NCI-H2029 (cell line): ENCODE data around the gene ADGRA1.
"Not testable (repeated sequence)": the region's sequence is repeated elsewhere in the genome, so short reads cannot be mapped to it uniquely, and the experiment has no call there.

Source experiments
- DNase-seq: peaks from one replicate; lab custom pipeline; 2025; lab: John Stamatoyannopoulos, UW

ADGRA1 gene

DNA sequence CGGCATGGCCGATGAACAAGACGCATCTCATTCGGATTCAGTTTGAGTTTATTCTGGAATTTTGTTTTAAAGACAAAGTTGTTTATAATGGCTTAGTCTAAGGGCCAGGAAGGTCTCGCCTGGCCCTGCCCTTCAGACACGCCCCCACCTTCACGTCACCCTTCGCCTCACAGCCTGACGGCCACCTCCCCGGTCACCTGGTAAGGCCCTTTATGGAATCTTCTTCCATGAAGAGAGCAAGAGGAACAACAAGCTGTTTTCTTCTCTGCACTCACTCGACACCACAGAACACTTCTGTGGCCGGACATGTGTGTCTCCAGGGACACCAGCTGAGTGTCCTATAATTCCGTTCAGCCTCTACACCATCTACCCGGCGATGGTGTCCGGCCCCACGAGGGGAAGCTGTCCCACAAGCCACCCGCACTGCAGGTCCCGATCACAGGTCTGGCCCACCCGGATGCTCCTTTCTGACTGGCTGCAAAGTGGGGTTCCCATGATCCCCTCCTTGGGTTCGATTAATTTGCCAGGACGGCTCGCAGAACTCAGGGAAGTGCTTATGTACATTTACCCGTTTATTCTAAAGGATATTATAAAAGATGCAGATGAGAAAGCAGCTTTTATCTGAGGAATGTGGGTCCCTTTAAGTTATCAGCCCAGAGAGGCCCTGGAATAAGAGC is 54.9 kb downstream of the ADGRA1 start:
- DNase-seq, result no peak

DNA sequence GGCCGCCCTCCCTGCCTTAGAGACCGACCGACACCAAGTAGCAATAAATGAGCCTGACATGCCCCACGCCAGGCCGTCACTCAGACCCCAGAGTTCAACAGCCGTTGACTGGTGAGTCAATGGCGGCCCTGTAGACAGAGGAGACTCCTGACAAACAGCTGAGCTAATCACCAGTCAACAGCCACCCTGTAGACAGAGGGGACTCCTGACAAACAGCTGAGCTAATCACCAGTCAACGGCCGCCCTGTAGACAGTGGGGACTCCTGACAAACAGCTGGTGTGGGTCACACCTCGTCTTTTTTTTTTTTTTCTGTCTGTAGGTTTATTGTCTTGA is 55.4 kb downstream of the ADGRA1 start:
- no peak for DNase-seq

DNA sequence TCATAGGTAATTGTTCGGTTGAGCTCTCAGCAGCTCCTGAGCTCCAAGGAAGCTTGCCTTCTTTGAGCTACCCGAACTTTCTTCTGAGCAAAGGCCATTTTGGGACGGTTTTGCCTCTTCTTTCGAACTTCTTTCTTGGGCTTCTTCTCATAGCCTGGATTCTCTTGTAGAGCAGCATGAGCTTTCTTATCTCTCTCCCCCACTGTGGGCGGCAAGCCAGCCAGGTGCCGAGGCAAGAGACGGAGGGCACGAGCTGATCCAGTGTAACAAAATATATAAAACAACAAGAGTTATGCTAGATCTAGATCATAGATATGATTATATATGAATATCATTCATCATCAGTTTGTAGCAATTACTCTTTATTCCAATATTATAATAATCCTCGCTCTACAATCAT is 55.8 kb downstream of the ADGRA1 start:
- DNase-seq, result no peak

DNA sequence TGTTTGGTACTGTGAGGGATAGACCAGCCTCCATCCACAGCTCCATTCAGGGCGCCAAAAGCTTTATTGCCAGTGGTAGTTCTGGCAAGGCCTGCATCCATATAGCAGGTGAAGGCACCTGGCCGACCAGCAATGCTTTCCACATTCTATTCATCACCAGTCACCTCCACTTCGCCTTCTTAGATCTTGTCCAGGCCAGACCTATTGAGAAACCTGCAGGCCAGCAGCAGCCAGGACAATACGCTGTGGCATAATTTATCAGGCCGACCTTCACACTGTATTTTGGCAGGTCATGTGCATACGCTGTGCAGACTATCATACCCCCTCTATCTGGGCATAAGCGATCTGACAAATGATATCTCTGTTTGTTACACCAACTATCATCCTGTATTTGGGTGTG is 57.0 kb downstream of the ADGRA1 start:
- DNase-seq, result no peak

DNA sequence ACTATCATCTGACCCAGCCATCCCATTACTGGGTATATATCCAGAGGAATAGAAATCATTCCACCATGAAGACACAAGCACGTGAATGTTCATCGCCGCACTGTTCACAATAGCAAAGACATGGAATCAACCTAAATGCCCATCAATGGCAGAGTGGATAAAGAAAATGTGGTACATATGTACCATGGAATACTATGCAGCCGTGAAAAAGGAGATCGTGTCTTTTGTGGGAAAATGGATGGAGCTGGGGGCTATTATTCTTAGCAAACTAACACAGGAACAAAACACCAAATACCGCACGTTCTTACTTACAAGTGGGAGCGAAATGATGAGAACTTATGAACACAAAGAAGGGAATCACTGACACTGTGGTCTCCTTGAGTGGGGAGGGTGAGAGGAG is 62.5 kb downstream of the ADGRA1 start:
- no peak for DNase-seq

DNA sequence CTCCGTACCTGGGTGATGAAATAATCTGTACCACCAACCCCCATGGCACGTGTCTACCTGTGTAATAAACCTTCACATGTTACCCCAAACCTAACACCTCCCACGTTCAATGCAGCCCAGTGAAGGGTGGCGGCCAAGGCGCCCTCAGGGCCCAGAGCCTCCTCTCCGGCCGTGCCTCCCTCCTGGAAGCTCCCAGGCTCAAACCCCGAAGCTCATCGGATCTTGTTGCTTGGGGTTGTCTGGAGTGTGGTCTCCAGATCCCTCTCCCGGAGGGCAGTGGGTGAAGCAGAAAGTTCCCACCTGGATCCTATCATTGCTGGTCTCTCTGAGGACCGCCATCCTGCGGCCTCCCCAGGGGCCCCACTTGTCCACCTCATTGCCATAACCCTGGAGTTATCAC is 62.9 kb downstream of the ADGRA1 start:
- DNase-seq, result no peak

DNA sequence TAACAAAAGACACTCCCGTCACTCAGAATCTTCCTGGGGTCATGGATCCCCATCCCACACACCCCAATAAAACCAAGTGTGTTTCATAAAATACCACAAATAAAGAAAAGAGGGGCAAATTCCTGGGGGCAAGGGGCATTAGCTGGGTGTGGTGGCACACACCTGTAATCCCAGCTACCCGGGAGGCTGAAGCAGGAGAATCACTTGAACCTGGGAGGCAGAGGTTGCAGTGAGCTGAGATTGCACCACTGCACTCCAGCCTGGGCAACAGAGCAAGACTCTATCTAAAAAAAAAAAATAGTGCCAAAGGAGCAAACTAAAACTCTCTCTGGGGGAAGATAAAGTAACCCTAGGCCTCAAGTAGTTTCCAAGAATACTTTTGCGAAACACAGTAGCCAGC is 63.3 kb downstream of the ADGRA1 start:
- not testable (repeated sequence) for DNase-seq

DNA sequence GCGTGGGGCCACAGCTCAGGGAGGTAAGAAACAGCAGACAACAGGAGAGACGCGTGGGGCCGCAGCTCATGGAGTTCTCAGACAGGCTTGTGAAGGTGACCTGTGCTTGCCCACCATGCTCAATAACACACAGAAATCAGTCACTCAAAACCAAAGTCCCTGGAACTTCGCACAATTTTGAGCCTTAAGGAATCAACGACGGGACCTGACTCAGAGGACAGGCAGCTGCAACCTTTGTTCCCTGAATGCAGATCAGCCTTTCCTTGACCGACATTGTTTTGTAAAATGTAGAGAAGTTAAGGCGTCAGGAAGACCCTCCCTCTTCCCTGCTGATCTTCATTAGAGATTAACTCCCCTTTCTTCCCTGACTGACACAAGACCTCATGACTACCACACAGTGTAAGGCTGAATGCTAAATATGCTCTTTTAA is 63.8 kb downstream of the ADGRA1 start:
- DNase-seq, result no peak

DNA sequence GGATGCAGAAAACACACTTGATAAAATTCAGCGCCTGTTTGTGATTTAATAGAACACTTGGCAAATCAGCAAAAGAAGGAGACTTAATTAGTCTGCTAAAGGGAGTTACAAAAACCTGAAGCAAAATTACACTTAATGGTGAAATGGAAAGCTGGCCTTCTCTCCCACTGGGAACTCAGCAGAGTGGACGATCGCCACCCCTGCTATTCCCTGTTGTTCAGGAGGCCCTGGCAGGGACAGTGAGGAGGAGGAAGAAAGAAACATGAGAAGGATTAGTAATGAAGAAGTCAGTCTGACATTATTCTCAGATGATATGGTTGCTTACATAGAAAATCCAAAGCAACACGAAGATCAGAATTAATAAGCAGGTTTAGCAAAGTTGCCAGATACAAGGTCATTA is 66.7 kb downstream of the ADGRA1 start:
- no peak for DNase-seq

DNA sequence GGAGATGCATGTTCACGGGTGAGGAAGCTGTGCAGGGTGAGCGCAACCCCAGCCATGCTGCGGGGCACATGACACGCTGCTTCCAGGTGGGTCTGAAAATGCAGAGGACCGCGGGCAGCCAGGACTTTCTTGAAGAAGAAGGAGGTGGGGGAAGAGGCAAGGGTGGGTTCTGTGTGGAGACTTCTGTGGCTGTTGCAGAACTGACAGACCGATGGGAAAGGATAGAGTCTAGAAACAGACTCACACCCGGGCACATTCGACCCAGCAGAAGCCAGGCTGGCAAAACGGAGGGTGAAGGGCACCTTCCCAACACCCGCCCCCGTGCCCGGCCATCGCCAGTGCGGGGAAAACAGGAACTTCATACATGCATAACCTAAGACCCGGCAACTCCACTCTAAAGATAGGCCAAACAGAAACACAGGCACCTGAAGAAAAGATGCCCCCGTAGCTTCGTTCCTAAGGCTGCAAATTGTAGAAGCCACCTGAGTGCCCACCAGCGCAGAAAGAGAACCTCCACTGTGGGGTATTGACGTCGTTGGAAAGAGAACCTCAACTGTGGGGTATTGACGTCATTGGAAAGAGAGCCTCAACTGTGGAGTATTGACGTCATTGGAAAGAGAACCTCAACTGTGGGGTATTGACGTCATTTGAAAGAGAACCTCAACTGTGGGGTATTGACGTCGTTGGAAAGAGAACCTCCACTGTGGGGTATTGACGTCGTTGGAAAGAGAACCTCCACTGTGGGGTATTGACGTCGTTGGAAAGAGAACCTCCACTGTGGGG is 67.5 kb downstream of the ADGRA1 start:
- DNase-seq, result no peak

DNA sequence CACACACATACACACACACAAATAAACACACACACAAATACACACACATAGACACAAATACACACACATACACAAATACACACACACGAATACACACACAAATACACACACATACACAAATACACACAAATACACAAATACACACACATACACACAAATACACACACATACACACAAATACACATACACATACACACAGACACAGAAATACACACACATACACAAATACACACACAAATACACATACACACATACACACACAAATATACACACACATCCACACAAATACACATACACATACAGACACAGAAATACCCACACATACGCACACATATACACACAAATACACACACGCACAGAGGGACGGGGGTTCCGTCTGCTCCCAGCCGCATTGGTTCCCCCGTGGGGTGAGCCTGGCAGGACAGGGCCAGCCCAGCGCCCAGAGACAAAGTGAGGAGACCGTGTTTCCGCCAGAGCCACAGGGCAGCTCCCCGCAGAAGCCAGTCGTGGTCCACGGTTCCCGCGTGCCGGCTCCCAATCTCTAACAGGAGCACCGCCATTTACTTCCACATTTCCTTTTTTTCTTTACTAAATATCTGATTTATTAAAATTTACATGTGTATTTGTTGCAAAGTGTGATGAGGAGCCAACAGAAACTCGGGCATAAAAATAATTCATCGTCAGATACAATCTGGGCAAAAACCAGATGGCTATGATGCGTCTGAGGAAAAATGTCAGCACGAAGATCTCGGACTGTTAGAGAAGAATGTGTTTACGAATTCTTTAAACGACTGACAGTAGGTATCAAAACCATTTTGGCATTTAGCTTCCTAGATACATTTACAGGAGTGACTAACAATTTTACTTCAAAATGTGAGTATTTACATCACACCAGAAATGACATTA is 69.2 kb downstream of the ADGRA1 start:
- no peak for DNase-seq

DNA sequence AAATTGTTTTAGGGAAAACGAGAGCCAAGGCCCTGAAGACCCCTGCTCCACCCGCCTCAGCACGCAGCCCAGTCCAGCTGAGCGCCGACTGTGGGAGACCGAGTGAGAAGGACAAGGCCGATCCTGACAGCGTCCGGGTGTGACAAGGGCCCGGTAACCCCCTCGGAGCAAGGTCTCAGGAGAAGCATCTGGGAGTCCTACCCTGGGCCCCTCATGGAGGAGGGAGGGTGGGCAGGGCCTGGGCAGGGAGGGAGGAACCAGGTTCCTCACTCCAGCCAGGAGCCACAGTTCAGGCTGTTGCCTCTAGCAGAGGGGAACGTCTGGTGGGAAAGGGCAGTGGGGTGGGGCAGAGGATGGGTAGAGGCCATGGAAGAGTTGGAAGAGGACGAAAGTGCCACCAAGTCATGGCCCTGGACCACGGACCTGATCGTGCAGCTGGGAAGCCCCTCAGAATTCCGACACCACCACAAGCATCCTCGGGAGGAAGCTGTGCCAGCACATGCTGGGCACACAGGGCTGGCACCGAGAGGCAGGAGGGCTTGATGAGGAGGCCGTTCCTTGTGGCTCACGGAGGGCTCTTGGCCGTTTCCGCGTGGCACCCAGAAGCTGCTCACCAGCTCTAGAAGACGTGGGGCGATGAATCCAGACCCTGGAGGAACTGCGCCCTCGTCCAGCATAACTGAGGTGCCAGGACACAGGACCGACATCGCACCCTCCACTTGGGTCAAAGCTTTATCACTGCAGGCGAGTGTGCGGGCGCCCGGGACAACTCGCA is 70.1 kb downstream of the ADGRA1 start:
- no peak for DNase-seq

DNA sequence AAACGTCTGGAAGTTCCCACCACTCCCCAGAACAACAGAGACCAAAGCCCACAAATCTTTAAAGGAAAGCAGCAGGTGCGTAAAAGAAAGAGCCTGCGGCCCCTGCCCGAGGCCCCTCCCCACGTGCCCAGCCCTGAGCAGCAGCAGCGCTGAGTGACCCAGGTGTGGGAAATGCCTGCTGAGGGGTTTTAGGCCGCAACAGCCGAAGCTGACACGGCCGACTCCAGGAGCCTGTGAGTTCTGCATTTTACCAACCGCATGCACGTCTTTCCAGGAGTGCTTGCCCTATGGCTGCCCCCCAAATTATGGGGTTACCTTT is 70.7 kb downstream of the ADGRA1 start:
- DNase-seq, result no peak

DNA sequence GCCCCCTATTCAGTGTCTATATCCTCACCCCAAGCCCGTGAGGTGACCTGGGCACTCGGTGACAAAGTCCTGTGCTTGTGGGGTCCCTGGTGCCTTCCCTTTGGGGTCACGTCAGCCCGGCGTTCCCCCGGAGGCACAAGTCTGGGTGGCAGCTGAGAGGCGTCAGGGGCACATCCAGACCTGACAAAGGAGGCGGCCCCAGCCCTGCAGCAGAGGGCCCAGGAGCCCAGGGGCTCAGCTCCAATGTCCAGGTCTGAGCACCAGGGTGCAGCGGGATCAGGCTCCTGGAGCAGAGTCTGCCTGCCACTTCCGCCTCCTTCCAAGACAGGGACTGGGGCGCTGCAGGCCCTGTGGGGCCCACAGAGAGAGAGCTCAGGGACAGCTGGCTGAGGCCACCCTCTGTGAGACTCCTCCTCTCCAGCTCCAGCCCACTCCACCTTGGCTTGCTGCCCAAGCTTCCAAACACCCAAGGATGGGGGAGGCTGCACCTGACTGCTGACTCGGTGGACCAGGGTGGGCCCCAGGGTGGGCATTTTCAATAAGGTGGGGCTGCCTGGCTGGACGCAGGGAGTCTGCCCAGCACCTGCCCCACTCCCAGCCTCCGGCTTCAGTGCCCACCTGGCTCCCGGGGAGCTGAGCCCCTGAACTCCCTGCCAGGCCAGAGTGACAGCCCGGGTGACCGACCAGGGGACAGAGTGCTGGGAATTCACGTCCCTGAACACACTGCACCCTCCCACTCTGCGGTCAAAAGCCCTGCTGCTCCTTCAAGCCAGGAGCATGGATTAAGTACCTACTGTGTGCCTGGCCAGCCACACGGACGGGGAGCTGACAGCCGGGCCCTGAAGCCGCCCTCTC is 71.3 kb downstream of the ADGRA1 start:
- DNase-seq, result no peak

DNA sequence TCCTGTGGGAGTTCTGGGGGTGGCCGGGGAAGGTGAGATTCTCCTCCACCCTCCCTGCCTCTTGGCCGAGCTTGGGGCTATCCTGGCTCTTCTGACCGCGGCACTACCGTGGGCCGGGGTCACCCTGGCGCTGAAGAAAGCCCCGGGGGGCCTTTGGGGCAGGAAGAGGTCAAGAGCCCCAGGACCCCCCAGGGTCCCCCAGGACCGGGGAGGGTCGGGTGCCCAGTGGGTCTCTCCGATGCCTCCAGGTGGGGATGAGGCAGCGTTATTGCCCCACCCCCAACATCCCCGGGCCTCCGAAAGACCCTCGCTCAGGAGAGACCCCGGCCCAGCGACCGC is 71.9 kb downstream of the ADGRA1 start:
- no peak for DNase-seq

DNA sequence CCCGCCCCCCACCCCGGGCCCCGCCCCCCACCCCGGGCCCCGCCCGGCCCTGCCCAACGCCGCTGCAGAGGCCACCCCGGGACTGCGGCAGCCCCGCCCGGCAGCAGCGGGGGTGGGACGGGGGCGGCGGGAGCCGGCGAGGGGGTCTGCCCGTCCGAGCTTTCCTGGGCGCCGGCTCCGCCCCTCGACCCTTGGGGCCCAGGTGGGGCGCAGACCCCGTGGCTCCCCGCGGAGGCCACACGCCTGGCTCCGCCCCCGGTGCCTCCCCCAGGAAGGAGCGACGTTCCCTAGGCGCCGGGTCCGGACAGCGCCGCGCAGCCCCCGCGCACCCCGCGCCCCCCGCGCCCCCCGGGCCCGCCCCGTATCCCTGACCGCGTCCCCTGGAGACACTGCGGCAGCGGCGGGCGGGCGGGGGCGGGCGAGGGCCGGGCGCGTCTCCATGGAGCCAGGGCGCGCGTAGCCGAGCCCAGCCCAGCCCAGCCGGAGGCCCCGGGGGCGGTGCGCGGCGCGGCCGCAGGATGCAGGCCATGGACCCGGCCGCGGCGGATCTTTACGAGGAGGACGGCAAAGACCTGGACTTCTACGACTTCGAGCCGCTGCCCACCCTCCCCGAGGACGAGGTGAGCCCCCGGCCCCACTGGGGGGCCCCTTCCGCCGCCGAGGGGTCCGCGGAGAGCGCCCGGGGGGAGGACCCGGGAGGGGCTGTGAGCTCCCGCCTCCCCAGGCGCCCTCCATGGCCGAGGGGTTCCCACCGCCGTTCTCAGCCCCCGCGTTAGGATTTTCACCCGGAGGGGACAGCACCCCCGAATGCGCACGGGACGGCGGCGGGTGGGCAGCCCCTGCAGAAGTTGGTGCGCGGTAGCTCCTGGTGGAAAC is 72.5 kb downstream of the ADGRA1 start, which contains the start of gene KNDC1:
TSS of gene KNDC1 (plus strand) at position 270 of the 876 bp plus-strand sequence. CDS start at position 519, 249 bp downstream.
- DNase-seq, result no peak

DNA sequence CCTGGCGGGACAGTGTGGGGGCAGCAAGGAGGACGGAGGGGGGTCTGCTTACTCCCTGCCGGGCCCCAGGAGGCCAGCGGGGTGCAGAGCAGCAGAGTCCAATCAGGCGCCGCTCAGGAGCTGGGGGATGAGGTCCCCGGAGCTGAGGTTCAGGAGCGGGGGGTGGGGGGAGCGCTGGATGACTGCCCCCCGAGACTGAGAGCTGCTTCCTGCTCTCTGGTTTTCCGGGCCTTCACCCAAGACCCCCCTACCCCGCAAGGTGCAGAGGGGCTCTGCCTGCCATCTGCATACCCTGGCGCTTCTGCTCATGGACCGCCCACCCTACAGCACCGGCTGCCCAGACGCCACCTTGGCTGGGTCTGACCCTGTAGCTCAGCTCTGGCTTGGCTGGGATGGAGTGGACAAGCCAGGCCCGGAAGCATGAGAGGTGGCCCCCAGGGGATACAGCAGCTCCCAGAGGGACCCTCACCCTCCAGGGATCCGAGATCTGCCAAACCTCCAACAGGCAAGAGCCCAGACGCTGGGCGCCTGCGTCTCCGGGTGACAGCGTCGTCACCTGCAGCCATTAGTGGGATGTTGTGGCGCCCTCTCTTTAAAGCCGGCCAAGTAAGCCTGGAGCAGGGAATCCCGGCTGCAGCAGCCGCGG is 73.2 kb downstream of the ADGRA1 start:
- no peak for DNase-seq

DNA sequence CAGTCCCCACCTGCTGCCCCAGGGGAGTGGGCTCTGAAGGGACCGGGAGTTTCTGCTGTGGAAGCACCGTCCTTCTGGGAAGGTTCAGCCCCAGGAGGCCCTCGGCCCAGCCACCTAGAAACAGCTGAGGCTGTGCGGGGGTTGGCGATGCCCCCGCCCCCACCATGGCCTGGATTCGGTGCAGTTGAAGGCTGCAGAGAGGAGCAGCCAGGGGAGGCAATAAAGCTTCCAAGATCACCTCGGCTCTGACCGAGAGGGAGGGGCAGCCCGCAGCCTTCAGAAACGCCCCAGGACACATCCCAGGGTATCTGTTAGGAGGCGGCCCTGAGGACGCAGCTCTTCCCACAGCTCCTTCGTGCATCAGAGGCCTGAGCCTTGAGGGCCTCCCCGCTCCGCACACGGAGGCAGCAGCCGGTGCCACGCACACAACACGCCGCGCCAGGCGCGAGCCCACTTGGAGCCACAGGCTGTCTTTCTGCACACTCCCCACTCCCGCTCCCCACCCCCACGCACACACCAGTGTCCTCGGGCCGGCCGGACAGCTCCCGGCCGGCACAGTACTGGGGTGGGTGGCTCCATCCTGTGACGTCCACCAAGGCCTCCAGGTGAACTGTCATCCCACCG is 73.9 kb downstream of the ADGRA1 start:
- no peak for DNase-seq

DNA sequence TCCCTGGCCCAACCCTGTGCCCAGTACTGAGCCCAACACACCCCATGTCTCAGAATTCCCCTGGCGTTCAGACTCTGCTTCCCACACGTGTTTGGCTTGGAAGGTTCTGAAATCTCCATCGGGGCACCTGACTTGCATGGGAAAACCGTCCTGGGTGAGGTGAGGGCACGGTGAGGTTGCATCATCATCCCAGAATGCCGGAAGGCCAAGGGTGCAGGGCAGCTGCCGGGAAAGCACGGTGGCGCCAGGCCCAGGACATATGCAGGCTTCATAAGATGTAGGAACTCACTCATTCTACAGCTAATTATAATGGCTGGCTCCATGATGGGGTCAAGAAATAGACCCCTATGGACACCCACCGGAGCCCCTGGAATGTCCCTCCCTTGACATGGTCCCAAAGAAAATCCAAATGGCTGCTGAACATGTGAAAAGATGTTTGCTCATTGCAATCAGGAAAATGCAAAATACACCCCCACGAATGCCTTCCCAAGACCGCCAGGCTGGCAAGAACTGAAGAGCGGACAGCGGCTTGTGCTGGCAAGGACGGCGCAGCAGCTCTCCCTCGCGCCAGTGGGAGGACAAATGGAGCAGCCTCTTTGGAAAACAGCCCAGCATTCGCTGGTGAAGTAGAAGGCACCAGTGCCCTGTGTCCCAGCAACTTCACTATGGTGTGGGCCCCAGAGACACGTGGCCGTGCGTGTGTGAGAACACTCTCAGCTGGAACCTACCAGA is 74.6 kb downstream of the ADGRA1 start:
- no peak for DNase-seq
